Panc1 (cell line): Measurements from ENCODE around the gene TSHZ1. TPM values are rescaled to one million over a fixed set of nuclear protein-coding genes. Genes with fewer than 3 reads are reported as not detected.

Experiments
- ATAC-seq: fragments of 200-7000 bp; cut with Tn5 transposase; 2 replicates; pipeline ENCODE4 v1.9.1; 2020; ENCODE audit warnings: mild to moderate bottlenecking, moderate library complexity
- BruUV-seq: library from RNA; stranded (reverse); fragments of 400-500 nt; replicated peaks from 2 replicates; lab custom pipeline; 2021; lab: Mats Ljungman, UMichigan
- CTCF ChIA-PET: fragments of 300-600 bp; sonication (Branson Sonifier 250); formaldehyde crosslinking; loops from one replicate; lab custom pipeline; 2022; ENCODE audit warnings: antibody characterized with exemption; lab: Charles Lee
- POLR2A ChIA-PET: fragments of 300-600 bp; sonication (Branson Sonifier 250); formaldehyde crosslinking; loops from one replicate; lab custom pipeline; 2022; ENCODE audit warnings: antibody characterized with exemption; lab: Charles Lee
- DNase-seq: peaks from one replicate; pipeline ENCODE4 v3.0.0-alpha.2; 2010; ENCODE audit warnings: low read depth, low spot score
- H3K27ac ChIP-seq: 2 replicates; pipeline ENCODE4 v1.5.1; 2011; ENCODE audit warnings: mild to moderate bottlenecking, low read length, inconsistent platforms
- H3K27me3 ChIP-seq: fragments of 200-500 bp; sonication (Bioruptor generic); 2 replicates; pipeline ENCODE4 v1.6.0; 2014; ENCODE audit warnings: low read length, inconsistent platforms; ENCODE audit not compliant: control insufficient read depth, insufficient read depth
- H3K36me3 ChIP-seq: fragments of 200-500 bp; sonication (Bioruptor generic); 2 replicates; pipeline ENCODE4 v1.5.1; 2014; ENCODE audit warnings: inconsistent platforms, mild to moderate bottlenecking, low read length, moderate library complexity; ENCODE audit not compliant: control insufficient read depth, insufficient read depth
- H3K4me1 ChIP-seq: 2 replicates; pipeline ENCODE4 v1.5.1; 2011; ENCODE audit warnings: inconsistent platforms, mild to moderate bottlenecking, low read length, moderate library complexity; ENCODE audit not compliant: control insufficient read depth, insufficient read depth
- H3K4me3 ChIP-seq, 2 experiments: 2 replicates each; pipeline ENCODE4 v1.5.1; 2011 to 2012; ENCODE audit warnings: low read depth in 2 of 2, low read length in 2 of 2, mild to moderate bottlenecking in 2 of 2, inconsistent platforms in 1 of 2, moderate library complexity in 1 of 2
- H3K9me3 ChIP-seq: fragments of 200-500 bp; sonication (Bioruptor generic); 2 replicates; pipeline ENCODE4 v1.5.1; 2014; ENCODE audit warnings: low read depth, mild to moderate bottlenecking, inconsistent platforms, low read length, moderate library complexity; ENCODE audit not compliant: control insufficient read depth, insufficient read depth
- CTCF ChIP-seq: fragments of 450-650 bp; IDR thresholded peaks from 2 replicates; pipeline ENCODE4 v1.5.1; 2017; ENCODE audit warnings: mild to moderate bottlenecking
- POLR2AphosphoS5 ChIP-seq: IDR thresholded peaks from 2 replicates; pipeline ENCODE4 v1.6.1; 2012; ENCODE audit warnings: mild to moderate bottlenecking, low read depth, low read length, moderate library complexity
- SIN3A ChIP-seq: IDR thresholded peaks from 2 replicates; pipeline ENCODE4 v1.6.1; 2012; ENCODE audit warnings: low read depth, mild to moderate bottlenecking, low read length, moderate library complexity, borderline replicate concordance; ENCODE audit not compliant: insufficient read depth
- TCF7L2 ChIP-seq: IDR thresholded peaks from 2 replicates; pipeline ENCODE4 v1.6.1; 2011; ENCODE audit warnings: mild to moderate bottlenecking, low read depth, low read length, inconsistent platforms
- in situ Hi-C: cut with HindIII; loops from 2 replicates; pipeline ENCODE4 v1.10.0; 2016; ENCODE audit warnings: low sequenced_read_pairs, low pct_unique_long_range_greater_than_20kb
- intact Hi-C: fragments of 100-400 bp; cut with micrococcal nuclease; formaldehyde crosslinking; loops from one replicate; pipeline ENCODE4 v1.10.0; 2022; ENCODE audit not compliant: unreplicated experiment
- total RNA-seq: library from RNA; stranded (reverse); gene quantifications from one replicate; pipeline ENCODE4 v1.2.1, GENCODE V29; 2021; ENCODE audit not compliant: unreplicated experiment
- TF ChIP-seq, protein P1 (sequence below), 2 experiments: IDR thresholded peaks; 2 replicates each; pipeline ENCODE4 v1.6.1; 2011 to 2012; ENCODE audit warnings: low read depth in 2 of 2, control low read depth in 1 of 2, low read length in 1 of 2, mild to moderate bottlenecking in 1 of 2, moderate library complexity in 1 of 2; ENCODE audit not compliant: insufficient read depth in 1 of 2

The TSHZ1 gene
- total RNA-seq, 1 experiment from 2014 or later: 10.0 TPM

DNA sequence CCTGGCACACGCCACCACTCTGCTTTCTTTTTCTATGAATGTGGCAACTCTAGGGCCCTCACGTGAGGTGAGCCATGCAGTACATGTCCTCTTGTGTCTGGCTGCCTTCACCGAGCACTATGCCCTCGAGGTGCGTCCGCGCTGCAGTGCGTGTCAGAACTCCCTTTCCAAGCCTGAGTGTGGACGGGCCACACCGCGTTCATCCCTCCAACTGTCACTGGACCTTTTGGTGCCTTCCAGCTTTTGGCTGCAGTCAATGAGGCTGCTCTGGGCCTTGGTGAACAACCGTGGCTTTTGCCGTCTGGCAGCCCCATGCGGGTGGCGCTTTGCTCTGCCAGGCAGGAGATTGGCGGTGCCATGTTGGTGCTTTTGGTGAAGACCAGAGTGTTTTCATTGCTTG, 74.0 kb downstream of the TSHZ1 start:
- intact Hi-C loops (no loop called here), in situ Hi-C loops (no loop called here)
- POLR2A ChIA-PET: no interaction called here
- DNase-seq (no peak), ATAC-seq (no peak)
- Histone ChIP-seq H3K4me1 (no peaks in the 10 kb centered on the region), H3K36me3 (no peaks in the 10 kb centered on the region), H3K27me3 (no peaks in the 10 kb centered on the region), H3K27ac (no peak overlapping the region), H3K9me3 (no peaks in the 10 kb centered on the region), H3K4me3 (no peak overlapping the region)
- TF ChIP-seq SIN3A: no peak
- TF ChIP-seq CTCF: no peak
- TF ChIP-seq, protein P1, sequence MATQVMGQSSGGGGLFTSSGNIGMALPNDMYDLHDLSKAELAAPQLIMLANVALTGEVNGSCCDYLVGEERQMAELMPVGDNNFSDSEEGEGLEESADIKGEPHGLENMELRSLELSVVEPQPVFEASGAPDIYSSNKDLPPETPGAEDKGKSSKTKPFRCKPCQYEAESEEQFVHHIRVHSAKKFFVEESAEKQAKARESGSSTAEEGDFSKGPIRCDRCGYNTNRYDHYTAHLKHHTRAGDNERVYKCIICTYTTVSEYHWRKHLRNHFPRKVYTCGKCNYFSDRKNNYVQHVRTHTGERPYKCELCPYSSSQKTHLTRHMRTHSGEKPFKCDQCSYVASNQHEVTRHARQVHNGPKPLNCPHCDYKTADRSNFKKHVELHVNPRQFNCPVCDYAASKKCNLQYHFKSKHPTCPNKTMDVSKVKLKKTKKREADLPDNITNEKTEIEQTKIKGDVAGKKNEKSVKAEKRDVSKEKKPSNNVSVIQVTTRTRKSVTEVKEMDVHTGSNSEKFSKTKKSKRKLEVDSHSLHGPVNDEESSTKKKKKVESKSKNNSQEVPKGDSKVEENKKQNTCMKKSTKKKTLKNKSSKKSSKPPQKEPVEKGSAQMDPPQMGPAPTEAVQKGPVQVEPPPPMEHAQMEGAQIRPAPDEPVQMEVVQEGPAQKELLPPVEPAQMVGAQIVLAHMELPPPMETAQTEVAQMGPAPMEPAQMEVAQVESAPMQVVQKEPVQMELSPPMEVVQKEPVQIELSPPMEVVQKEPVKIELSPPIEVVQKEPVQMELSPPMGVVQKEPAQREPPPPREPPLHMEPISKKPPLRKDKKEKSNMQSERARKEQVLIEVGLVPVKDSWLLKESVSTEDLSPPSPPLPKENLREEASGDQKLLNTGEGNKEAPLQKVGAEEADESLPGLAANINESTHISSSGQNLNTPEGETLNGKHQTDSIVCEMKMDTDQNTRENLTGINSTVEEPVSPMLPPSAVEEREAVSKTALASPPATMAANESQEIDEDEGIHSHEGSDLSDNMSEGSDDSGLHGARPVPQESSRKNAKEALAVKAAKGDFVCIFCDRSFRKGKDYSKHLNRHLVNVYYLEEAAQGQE (IDR thresholded peaks at IDR 0.05; ENCODE audit: insufficient read depth in 1 of 2, low read depth in 2 of 2, low read length in 1 of 2): no peak
- no peak for TF ChIP-seq TCF7L2
- TF ChIP-seq POLR2AphosphoS5: no peak
- CTCF ChIA-PET: no interaction called here
- no TSS peak for BruUV-seq

GRCh38 chr18:75285876-75286275, 75.3 kb downstream of the TSHZ1 start:
- intact Hi-C loops: no loop called here
- H3K4me1 ChIP-seq: no peaks in the 10 kb centered on the region
- H3K27ac ChIP-seq: no peak overlapping the region
- BruUV-seq: no TSS peak
- DNase-seq (no peak), ATAC-seq (no peak)
- ChIA-PET CTCF (no interaction called here), POLR2A (no interaction called here)
- no peaks in the 10 kb centered on the region for H3K36me3 ChIP-seq
- H3K9me3 ChIP-seq: no peaks in the 10 kb centered on the region
- TF ChIP-seq TCF7L2 (no peak), SIN3A (no peak), POLR2AphosphoS5 (no peak), CTCF (no peak)
- TF ChIP-seq, protein P1 (IDR thresholded peaks at IDR 0.05; ENCODE audit: insufficient read depth in 1 of 2, low read depth in 2 of 2, low read length in 1 of 2): no peak
- H3K27me3 ChIP-seq: no peaks in the 10 kb centered on the region
- in situ Hi-C loops: no loop called here
- H3K4me3 ChIP-seq: no peak overlapping the region
